GM18526 (cell line): ENCODE results near the gene BIRC5.

Source experiments
- POLR2A ChIP-seq: IDR thresholded peaks from 3 replicates; pipeline ENCODE4 v1.6.1; 2011; ENCODE audit not compliant: insufficient read length; ENCODE audit errors: extremely low read depth

The BIRC5 gene

GRCh38 chr17:78176548-78177025 is 37.5 kb upstream of the BIRC5 start:
- TF ChIP-seq POLR2A: peak; percentile 49

- no peak for TF ChIP-seq POLR2A
Measured at GRCh38 chr17:78179372-78179771, 34.7 kb upstream of the BIRC5 start.

- TF ChIP-seq POLR2A: no peak
Measured at GRCh38 chr17:78180083-78180482, 34.0 kb upstream of the BIRC5 start.

- TF ChIP-seq POLR2A: no peak
Measured at GRCh38 chr17:78180508-78180907, 33.5 kb upstream of the BIRC5 start.

GRCh38 chr17:78182504-78182903 is 31.5 kb upstream of the BIRC5 start:
- no peak for TF ChIP-seq POLR2A

- TF ChIP-seq POLR2A: no peak
Measured at GRCh38 chr17:78183916-78184315, 30.1 kb upstream of the BIRC5 start.

GRCh38 chr17:78184351-78184750 is 29.7 kb upstream of the BIRC5 start:
- TF ChIP-seq POLR2A: no peak

- TF ChIP-seq POLR2A: no peak
Measured at GRCh38 chr17:78184868-78185267, 29.2 kb upstream of the BIRC5 start.

GRCh38 chr17:78185981-78186691 is 27.9 kb upstream of the BIRC5 start:
- no peak for TF ChIP-seq POLR2A

- TF ChIP-seq POLR2A: peak; percentile 82
Measured at GRCh38 chr17:78186692-78187595, 27.1 kb upstream of the BIRC5 start, which contains the start of the genes AFMID and TK1. Gene AFMID, plus strand, starts transcription at chr17:78187362. Its CDS starts 9 bp downstream, at chr17:78187371. Gene TK1, minus strand, starts transcription at chr17:78187052. Its CDS starts 58 bp downstream, at chr17:78186994.

GRCh38 chr17:78196716-78197115 is 17.3 kb upstream of the BIRC5 start:
- TF ChIP-seq POLR2A: no peak

- TF ChIP-seq POLR2A: no peak
Measured at GRCh38 chr17:78197147-78197832, 16.8 kb upstream of the BIRC5 start.

- TF ChIP-seq POLR2A: no peak
Measured at GRCh38 chr17:78200451-78200850, 13.6 kb upstream of the BIRC5 start.

- no peak for TF ChIP-seq POLR2A
Measured at GRCh38 chr17:78202666-78203065, 11.4 kb upstream of the BIRC5 start.

GRCh38 chr17:78204387-78205123 is 9.5 kb upstream of the BIRC5 start:
- TF ChIP-seq POLR2A: no peak
